ENCODE data around the gene KAT6B.

KAT6B gene

GRCh38 chr10:75057680-75058079 lies 231.3 kb downstream of the KAT6B start:
- no peak for TF ChIP-seq SIN3A (IDR thresholded peaks at IDR 0.05; ENCODE audit: borderline replicate concordance, insufficient read depth, low read length)
- TF ChIP-seq POLR2AphosphoS5 (IDR thresholded peaks at IDR 0.05; ENCODE audit: low read depth, low read length), result no peak
- no peak for TF ChIP-seq REST (IDR thresholded peaks at IDR 0.05; ENCODE audit: insufficient read depth in 1 of 2, low read depth in 2 of 2, low read length in 2 of 2)
- no peak for TF ChIP-seq TAF1 (IDR thresholded peaks at IDR 0.05; ENCODE audit: borderline replicate concordance, insufficient read depth, low read length)
- no peak for TF ChIP-seq FOXP2 (optimal IDR thresholded peaks at IDR 0.05; ENCODE audit: borderline replicate concordance, extremely low read depth, extremely low read length, insufficient read depth)

- TF ChIP-seq REST (IDR thresholded peaks at IDR 0.05; ENCODE audit: insufficient read depth in 1 of 2, low read depth in 2 of 2, low read length in 2 of 2) (no peak), POLR2AphosphoS5 (IDR thresholded peaks at IDR 0.05; ENCODE audit: low read depth, low read length) (no peak), FOXP2 (optimal IDR thresholded peaks at IDR 0.05; ENCODE audit: borderline replicate concordance, extremely low read depth, extremely low read length, insufficient read depth) (no peak), SIN3A (IDR thresholded peaks at IDR 0.05; ENCODE audit: borderline replicate concordance, insufficient read depth, low read length) (no peak), TAF1 (IDR thresholded peaks at IDR 0.05; ENCODE audit: borderline replicate concordance, insufficient read depth, low read length) (no peak)
Measured at GRCh38 chr10:75058161-75058560, 231.8 kb downstream of the KAT6B start.

GRCh38 chr10:75061709-75062505 lies 235.5 kb downstream of the KAT6B start:
- no peak for TF ChIP-seq SIN3A (IDR thresholded peaks at IDR 0.05; ENCODE audit: borderline replicate concordance, insufficient read depth, low read length)
- TF ChIP-seq TAF1 (IDR thresholded peaks at IDR 0.05; ENCODE audit: borderline replicate concordance, insufficient read depth, low read length), result no peak
- TF ChIP-seq FOXP2 (optimal IDR thresholded peaks at IDR 0.05; ENCODE audit: borderline replicate concordance, extremely low read depth, extremely low read length, insufficient read depth), result no peak
- no peak for TF ChIP-seq REST (IDR thresholded peaks at IDR 0.05; ENCODE audit: insufficient read depth in 1 of 2, low read depth in 2 of 2, low read length in 2 of 2)
- no peak for TF ChIP-seq POLR2AphosphoS5 (IDR thresholded peaks at IDR 0.05; ENCODE audit: low read depth, low read length)

GRCh38 chr10:75062506-75063299 lies 236.3 kb downstream of the KAT6B start:
- TF ChIP-seq SIN3A (IDR thresholded peaks at IDR 0.05; ENCODE audit: borderline replicate concordance, insufficient read depth, low read length) (no peak), POLR2AphosphoS5 (IDR thresholded peaks at IDR 0.05; ENCODE audit: low read depth, low read length) (no peak), FOXP2 (optimal IDR thresholded peaks at IDR 0.05; ENCODE audit: borderline replicate concordance, extremely low read depth, extremely low read length, insufficient read depth) (no peak), REST (IDR thresholded peaks at IDR 0.05; ENCODE audit: insufficient read depth in 1 of 2, low read depth in 2 of 2, low read length in 2 of 2) (no peak), TAF1 (IDR thresholded peaks at IDR 0.05; ENCODE audit: borderline replicate concordance, insufficient read depth, low read length) (no peak)
